ENCODE measurements around the gene ZSCAN10.
"Not testable (repeated sequence)": the region's sequence is repeated elsewhere in the genome, so short reads cannot be mapped to it uniquely, and the experiment has no call there.

Gene ZSCAN10

DNA sequence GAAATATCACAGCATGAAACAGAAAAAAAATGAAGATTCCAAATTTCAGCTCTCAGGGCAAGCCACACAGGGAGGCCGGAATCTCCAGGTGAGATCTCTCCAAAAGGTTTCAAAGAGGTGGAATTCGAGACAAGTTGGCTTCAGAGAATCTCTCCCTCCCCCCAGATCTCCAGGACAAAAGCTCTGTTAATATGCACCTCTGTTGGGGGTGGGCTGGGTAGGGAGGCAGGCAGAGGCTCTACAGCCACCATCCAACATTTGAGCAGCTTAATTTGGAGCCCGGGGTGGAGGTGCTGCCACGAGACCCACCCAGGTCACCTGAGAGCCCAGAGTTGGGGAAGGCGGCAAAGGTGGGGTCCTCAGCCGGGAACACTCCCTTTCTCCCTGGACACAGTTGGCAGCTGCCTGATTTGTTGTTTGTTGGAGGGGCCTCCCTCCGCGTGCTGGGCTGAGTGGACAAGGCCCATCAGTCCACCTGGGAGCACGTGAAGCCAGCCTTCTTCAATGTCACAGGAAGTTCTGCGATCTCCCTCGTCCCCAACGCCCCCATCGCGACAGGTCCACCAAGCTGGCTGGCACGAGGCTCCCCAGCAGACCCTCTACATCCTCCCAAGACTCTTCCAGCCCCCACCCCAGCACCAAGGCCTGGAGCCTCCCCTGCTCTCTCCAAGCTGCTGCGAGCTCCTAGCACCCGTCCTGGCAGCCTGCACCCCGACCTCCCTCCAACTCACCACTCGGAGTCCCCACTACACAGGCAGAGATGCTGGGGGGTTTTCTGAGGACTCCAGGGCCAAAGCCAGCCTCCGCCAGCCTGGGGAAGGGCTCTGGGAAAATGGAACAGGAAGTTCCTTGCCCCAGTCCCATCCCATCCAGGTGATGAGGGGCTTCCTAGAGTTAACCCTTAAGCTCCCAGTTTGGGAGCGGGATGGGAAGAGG lies at the start of gene ZSCAN10:
TSS of gene ZSCAN10 (minus strand) at position 836 of the 936 bp plus-strand sequence. CDS start 6,357 bp downstream, outside the sequence.
- DNase-seq: no peak

DNA sequence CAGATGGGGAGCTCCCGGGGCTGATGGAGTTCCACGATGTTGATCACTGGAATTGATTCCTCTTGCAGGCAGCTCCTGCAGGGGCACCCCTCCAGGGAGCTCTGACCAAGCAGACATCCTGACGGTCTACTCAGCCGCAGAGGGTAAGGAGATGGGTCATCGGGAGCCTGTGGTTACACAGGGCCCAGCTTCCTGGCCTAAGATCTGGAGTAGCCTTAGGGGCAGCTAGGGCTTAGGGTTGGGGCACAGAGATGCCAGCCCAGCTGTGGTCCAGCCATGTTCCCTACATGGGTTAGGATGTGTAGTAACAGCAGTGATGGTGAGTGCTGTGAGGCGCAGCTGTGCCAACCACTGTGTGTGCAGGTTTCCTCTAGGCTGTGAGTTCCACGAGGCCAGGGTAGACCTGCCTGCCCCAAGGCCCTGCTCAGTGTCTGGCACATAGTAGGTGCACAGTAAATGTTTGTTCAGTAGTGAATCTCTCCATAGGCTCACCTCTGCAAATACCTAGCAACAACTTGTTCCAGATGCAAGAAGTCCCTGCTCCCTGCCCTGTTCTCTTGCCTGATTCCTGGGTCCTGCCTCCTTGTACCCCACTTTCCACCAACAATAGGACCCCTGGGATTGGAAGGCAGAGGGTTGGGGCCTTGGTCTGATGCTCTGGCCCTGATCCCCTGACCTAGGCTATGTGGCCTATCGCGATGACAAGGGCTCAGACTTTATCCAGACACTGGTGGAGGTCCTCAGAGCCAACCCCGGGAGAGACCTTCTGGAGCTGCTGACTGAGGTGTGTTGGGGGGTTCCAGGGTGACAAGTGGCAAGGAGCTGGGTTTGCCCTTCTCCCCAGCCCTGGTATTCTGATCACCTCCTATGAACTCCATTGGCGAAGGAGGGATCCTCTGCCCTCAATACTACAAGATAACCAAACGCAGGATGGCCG lies 49.4 kb upstream of the ZSCAN10 start:
- no peak for DNase-seq

DNA sequence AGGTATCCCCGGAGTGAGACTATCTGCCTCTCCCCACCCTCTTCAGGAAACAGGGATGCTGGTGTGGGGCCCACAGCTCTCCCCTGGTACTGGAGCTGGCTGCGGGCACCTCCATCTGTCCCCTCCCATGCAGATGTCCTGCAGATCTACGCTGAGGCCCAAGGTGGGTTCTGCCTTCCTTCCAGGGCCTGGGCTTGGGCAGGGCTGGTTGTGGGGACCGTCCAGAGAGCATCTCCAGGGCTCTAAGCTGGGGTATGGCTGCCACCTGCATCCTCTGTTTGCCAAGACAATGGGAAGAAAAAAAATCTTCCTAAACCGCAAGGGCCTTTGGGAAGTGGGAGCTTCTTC lies 48.6 kb upstream of the ZSCAN10 start:
- no peak for DNase-seq

DNA sequence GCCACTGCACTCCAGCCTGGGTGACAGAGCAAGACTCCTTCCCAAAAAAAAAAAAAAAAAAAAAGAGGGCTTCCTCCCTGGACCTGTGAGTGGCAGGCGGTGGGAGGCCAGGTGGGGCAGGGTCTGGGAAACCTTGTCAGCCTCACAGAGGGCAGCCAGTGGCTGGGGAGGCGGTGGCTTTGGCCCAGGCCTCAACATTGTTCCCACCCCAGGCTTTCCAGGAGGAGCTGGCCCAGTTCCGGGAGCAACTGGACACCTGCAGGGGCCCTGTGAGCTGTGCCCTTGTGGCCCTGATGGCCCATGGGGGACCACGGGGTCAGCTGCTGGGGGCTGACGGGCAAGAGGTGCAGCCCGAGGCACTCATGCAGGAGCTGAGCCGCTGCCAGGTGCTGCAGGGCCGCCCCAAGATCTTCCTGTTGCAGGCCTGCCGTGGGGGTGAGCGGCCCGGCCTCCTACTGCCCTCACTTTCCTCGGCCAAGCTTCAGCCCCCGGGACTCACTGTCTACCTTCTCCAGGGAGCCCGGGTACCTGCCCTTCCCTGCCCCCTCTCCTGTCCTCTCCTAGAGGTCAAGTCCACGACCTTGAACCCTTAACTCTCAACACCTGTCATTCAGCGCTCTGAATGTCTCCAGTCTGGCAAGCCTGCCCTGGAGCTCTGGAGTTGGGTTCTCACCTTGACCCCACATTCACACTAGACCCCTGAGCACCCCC lies 48.1 kb upstream of the ZSCAN10 start:
- no peak for DNase-seq

DNA sequence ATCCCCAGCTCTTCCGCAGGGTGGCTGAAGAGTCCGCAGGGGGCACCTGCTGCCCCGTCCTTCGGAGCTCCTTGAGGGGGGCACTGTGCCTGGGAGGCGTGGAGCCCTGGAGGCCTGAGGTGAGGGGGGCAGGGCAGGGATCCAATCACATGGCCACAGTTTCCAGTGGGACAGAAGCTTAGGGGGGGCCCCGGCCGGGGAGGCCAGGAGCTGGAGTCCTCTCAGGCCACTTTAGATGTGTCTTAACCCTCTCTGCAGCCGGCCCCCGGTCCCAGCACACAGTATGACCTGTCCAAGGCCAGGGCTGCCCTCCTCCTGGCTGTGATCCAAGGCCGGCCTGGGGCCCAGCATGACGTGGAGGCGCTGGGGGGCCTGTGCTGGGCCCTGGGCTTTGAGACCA lies 46.6 kb upstream of the ZSCAN10 start:
- no peak for DNase-seq

DNA sequence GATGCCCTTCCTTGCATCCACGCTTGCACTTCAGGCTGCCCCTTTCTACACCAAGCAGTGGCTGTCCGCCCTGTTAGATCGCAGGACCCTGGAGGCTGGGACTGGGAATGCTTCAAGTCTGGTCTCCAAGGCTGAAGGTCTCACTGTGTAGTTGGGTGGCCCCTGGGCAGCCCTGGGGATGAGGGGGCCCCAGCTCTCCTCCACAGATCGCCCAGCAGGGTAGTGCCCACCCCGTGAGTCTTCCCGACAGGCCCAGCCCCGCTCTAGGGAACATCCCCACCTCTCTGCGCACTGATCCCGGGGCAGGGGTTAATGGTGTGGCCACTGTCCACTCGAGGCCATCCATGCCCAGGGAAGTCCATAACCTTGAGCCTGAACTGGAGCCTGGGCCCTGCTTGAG lies 46.1 kb upstream of the ZSCAN10 start:
- no peak for DNase-seq

DNA sequence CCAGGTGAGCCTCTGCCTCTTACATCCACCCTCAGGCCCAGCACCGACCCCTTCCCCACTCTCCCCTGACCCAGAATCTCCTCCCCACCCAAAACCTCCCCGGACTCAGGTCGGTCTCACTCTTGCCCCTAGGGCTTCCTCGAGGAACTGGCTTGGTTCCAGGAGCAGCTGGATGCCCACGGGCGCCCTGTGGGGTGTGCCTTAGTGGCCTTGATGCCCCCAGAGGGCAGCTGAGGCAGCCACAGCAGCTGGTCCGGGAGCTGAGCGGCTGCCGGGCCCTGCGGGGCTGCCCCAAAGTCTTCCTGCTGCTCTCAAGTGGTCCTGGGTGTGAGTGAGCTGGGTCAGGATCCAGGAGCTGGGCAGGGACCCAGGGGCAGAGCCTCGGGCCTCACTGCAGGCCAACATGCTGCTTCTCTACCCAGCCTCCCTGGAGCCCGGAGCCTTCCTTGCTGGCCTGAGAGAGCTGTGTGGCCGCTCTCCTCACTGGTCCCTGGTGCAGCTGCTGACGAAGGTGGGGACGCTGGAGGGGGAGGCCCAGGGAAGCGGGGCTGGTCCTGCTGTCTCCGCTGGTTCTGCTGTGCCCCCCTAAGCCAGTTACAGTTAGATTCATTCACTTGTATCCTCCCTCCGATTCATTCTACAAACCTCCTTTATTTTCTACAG lies 45.4 kb upstream of the ZSCAN10 start:
- DNase-seq: no peak

DNA sequence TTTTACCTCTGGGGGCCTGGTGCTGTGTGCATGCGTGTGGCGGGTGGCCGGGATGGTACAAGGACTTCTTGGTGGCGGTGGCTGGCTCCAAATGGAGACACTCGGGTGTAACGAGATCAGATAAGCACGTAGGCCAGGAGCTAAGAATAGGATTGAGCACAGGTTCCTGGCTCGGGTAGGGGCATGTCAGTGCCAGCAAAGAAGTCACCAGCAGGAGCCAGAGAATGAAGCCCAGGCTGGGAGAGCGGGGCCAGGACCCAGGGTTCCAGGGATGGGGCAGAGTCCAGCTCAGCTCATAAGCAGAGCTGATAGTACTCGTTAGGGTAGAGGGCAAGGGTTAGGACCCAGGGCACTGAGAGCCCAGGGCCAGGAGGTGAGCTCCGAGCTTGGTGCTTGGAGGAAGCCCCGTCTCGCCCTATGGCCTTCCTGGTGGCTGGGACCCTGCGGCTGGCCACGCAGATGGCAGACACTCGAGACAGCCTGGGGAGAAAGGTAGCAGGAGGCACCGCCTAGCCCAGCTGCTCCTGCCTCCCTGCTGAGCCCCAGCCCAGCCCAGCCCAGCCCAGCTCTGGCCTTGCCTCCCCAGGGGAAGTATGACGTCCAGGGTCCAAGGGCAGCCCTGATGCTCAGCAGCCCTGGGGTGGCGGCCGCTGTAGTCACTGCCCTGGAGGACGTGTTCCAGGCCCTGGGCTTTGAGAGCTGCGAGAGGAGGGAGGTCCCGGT lies 44.7 kb upstream of the ZSCAN10 start:
- no peak for DNase-seq

DNA sequence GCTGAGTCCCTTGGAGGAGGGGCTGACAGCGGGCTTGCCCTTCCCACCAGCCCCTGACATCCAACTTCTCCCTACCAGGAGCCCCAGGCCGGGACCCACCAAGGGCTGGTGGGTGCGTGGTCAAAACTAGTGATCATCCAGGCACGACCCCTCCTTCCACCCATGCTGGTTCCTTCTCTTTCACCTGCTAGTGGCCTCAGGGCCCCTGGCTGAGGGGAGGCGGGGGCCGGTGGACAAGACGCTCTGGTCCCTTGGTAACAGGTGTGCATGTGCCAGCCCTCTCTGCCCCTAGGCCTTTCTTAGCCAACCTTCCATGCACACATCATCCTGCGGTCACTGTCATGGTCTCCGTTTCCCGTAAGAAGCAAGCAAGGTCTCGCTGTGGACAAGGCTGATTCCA lies 44.1 kb upstream of the ZSCAN10 start:
- no peak for DNase-seq

DNA sequence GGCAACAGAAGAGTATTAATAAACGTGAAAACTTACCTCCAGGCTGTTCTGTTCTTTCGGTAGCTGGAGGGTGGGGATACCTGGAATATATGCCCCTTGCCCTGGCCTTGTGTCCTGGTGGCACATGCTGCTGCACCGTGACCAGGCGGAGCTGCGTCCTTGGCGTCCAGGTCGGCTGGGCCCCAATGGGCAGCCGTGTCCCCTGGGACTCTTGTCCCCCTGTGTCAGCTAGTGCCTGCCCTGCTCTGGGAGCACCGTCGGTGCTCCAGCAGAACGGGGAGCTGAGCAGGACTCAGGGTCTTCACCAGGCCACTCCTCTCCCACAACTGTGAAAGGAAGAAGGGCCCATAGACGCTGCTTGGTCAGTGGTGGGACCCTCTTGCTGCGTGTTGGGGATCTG lies 43.7 kb upstream of the ZSCAN10 start:
- DNase-seq: no peak

DNA sequence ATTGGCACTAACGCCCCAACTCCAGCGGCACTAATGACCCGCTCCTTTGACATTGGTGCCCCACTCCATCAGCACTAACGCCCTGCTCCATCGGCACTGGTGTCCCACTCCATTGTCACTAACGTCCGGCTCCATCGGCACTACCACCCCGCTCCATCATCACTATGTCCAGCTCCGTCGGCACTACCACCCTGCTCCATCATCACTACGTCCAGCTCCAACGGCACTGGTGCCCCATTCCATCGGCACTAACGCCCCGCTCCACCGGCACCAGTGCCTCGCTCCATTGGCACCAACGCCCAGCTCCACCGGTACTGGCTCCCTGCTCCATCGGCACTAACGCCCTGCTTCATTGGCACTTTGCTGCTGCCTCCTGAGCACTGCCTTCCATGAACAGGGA lies 43.2 kb upstream of the ZSCAN10 start:
- no peak for DNase-seq

DNA sequence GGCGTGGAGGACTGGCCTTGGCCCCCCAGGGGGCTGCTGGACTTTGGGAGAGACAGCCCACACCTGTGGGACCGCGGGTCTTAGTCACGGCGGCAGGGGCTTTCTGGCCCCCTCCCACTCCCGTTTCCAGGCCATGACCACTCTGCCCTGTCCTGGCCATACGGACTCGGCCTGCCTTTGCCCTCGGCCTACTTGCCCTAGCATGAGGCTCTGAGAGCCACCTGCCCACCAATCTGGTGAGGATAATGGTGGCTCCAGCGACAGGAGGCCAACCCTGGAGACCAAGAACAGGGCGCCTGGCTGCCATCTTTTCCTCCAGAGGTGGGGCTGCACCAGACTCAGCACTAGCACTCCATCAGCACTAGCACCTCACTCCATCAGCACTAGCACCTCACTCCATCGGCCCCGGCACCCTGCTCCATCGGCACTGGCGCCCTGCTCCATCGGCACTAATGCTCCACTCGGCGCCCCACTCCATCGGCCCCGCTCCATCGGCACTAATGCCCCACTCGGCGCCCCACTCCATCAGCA lies 42.8 kb upstream of the ZSCAN10 start:
- no peak for DNase-seq

DNA sequence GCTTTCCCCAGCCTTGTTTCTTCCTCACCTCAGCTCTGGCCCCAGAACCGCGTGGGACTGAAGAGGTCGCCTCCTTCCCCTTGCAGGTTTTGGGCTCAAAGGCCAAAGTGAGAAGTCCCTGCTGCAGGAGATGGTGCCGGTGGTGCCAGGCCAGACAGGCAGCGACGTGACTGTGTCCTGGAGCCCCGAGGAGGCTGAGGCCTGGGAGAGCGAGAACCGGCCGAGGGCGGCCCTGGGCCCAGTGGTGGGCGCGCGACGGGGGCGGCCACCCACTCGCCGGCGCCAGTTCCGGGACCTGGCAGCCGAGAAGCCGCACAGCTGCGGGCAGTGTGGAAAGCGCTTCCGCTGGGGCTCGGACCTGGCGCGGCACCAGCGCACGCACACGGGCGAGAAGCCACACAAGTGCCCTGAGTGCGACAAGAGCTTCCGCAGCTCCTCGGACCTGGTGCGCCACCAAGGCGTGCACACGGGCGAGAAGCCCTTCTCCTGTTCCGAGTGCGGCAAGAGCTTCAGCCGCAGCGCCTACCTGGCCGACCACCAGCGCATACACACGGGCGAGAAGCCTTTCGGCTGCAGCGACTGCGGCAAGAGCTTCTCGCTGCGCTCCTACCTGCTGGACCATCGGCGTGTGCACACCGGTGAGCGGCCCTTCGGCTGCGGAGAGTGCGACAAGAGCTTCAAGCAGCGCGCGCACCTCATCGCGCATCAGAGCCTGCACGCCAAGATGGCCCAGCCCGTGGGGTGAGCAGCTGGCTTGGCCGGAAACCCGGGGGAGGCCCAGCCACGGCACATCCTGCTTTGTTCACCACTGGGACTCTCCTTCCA lies 41.7 kb upstream of the ZSCAN10 start:
- DNase-seq: no peak

DNA sequence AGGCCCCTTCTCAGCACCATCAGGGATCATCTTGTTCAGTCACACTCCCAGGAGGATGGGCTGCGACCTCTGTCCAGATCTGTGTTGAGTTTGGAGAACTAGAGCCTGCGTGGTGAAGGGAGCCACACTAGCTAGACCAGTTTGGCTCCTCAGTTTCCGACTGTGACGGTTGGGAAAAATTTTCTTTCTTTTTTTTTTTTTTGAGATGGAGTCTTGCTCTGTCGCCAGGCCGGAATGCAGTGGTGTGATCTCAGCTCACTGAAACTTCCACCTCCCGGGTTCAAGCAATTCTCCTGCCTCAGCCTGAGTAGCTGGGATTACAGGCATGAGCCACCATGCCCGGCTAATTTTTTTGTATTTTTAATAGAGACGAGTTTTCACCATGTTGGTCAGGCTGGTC lies 40.5 kb upstream of the ZSCAN10 start:
- DNase-seq: not testable (repeated sequence)

DNA sequence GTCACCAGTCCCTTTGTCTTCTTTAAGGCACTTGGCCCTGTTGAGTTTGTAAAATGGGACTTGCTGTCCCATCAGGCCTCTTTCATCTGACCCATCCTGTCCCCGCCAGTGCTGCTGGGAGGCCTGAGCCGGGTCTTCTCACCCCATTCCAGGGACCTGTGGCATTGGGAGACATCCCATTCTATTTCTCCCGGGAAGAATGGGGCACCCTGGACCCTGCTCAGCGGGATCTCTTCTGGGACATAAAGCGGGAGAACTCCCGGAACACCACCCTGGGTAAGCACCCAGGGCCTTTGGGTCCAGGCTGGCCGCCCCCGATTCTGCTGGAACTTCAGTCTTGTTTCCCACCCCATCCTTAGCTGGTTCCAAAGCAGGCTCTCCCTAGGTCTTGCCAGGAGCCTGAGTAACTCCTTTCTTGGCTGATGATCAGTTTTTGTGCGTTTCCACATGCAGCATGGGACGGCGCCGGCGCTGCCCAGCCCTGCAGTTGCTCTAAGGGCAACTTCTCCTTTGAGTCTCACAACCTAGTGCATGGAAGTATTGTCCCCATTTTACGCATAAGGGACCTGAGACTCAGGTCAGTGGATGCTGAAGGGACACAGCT lies 39.8 kb upstream of the ZSCAN10 start:
- DNase-seq: no peak

DNA sequence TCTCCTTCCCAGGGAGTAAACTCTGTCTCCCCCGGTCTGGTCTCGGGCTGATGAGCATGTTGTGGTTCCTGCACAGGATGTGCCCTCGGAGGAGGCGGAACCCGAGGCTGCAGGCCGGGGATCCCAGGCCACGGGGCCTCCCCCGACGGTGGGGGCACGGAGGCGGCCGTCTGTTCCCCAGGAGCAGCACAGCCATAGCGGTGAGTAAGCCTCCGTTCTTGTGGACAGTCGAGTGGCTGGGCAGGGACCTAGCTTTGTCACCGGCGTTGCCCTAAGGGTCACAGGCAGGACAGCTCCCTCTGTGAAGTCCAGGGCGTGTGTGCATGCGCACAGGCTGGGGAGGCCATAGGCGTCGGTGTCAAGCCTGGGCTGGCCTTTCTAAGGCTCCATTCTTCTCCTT lies 39.2 kb upstream of the ZSCAN10 start:
- no peak for DNase-seq

DNA sequence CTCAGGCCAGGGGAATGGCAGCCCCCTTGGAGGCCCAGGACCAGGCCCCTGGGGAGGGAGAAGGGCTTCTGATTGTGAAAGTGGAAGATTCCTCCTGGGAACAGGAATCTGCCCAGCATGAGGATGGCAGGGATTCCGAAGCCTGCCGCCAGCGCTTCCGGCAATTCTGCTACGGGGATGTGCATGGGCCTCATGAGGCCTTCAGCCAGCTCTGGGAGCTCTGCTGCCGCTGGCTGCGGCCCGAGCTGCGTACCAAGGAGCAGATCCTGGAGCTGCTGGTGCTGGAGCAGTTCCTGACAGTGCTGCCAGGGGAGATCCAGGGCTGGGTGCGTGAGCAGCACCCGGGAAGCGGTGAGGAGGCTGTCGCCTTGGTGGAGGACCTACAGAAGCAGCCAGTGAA lies 38.2 kb upstream of the ZSCAN10 start:
- no peak for DNase-seq

DNA sequence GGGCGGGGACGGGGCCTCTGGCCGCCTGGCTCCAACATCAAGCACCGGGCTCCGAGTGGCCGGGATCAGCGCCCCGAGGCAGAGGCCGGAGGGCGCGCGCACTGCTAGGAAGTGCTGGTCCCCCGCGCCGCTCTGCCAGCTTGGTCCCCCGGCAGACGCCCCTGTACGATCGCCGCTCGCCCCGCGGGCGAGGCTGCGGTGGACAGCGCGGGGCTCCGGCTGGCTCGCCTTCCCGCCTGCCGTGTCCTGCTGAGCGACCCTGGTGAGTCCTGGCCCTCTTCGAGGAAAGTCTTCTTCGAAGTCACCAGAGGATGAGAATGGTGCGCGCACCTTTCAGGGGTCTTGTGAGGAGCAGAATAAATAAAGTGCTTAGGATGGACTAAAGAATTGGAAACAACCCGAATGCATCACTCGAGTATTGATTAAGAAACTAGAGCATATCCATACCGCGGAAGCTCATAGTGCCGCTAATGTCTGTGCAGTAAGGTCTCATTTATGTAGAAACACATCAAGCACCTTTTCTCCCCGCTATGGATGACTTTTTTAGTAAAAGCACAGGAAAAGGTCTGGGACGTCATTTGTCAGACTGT lies 36.1 kb upstream of the ZSCAN10 start:
- DNase-seq: no peak

DNA sequence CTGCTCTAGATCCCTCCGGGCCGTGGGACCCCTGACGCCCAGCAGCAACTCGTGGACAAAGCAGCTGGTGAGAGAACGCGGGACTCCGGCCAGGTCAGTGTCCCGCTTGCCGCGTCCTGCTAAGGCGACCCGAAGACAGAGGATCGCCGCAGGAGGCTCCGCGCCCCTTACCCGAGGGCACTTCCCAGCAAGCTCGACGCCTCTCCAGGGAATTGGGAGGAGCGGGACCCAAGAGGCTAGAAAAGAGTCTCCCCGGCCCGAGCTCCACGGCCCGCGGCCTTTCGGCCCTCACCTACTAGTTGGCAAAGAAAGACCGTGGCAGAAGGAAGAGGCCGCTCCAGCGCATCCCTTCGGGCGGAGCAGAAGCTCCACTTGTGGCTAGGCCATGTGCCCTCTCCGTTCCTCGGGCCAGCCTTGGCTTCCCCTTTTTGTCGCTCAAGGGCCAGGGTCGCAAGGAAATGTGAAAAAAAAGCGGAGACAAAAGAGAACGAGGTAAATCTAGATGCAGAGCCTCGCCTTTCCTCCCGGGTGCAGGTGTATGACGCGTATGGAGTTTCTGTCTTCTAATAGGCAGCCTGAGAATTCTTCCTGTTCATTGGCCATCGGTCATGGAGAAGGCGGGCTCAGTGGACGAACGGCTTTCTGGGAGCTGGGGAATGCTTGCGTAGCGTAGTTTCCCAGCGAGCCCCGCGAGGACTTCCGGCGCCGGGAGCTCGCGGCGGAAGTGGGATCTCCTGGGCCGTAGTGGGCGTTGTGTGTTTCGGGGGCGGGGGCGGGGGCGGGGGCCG lies 35.4 kb upstream of the ZSCAN10 start, which contains the start of gene ZNF213:
TSS of gene ZNF213 (plus strand) at position 692 of the 788 bp plus-strand sequence. CDS start 2,252 bp downstream, outside the sequence.
- peak; percentile 96 for DNase-seq

All from COR-L47 (cell line).